ENCODE data around the gene BLM. TPM values are rescaled to one million over a fixed set of nuclear protein-coding genes. Genes with fewer than 3 reads are reported as not detected.

Gene BLM
- total RNA-seq, 1 experiment from 2014 or later, result 15.6 TPM

DNA sequence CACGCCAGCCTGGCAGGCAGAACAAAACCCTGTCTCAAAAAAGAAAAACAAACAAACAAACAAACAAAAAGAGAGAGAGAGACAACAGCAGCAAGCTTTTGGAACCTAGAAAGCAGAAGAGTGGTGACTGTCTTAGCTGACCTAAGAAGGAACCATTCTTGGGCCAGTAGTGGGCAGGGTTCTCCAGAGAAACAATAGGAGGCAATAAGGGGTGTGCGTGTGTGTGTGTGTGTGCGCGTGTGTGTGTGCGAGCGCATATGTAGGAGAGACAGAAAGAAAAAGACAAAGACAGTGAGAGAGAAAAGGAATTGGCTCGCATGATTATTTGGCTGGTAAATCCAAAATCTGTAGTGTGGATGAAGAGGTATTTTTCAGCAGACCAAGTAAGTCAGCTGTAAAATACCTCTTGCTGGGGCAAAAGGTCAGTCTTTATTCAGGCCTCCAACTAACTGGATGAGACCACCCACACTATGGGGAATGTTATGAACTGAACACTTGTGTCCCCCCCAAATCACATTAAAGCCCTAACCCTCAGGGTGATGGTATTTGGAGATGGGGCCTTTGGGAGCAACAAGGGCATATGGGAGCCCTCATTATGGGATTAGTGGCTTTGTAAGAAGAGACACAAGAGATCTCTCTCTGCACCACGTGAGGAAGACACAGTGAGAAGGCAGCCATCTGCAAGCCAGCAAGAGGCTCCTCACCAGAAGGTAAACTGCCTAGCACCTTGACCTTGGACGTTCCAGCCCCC lies 15.1 kb upstream of the BLM start:
- TF ChIP-seq, protein P1, sequence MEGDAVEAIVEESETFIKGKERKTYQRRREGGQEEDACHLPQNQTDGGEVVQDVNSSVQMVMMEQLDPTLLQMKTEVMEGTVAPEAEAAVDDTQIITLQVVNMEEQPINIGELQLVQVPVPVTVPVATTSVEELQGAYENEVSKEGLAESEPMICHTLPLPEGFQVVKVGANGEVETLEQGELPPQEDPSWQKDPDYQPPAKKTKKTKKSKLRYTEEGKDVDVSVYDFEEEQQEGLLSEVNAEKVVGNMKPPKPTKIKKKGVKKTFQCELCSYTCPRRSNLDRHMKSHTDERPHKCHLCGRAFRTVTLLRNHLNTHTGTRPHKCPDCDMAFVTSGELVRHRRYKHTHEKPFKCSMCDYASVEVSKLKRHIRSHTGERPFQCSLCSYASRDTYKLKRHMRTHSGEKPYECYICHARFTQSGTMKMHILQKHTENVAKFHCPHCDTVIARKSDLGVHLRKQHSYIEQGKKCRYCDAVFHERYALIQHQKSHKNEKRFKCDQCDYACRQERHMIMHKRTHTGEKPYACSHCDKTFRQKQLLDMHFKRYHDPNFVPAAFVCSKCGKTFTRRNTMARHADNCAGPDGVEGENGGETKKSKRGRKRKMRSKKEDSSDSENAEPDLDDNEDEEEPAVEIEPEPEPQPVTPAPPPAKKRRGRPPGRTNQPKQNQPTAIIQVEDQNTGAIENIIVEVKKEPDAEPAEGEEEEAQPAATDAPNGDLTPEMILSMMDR (IDR thresholded peaks at IDR 0.05; ENCODE audit: insufficient read depth in 1 of 2, low read depth in 1 of 2, low read length in 1 of 2, severe bottlenecking in 1 of 2, unreplicated experiment in 1 of 2), result no peak
- Histone ChIP-seq H3K9me3 (no peaks in the 10 kb centered on the region), H3K4me3 (ENCODE audit: low read depth, low read length) (no peak overlapping the region), H3K27me3 (replicated peaks; ENCODE audit: control insufficient read depth, insufficient read depth, low read length) (no peaks in the 10 kb centered on the region), H3K36me3 (ENCODE audit: control insufficient read depth, insufficient read depth, low read length) (no peaks in the 10 kb centered on the region), H3K4me1 (no peaks in the 10 kb centered on the region)
- Mint-ChIP-seq H3K9me3 (ENCODE audit: unreplicated experiment) (no peaks in the 10 kb centered on the region), H3K4me3 (ENCODE audit: unreplicated experiment) (no peak overlapping the region), H3K27ac (ENCODE audit: unreplicated experiment) (no peak overlapping the region), H3K27me3 (ENCODE audit: insufficient read depth, unreplicated experiment) (no peaks in the 10 kb centered on the region), H3K36me3 (ENCODE audit: insufficient read depth, unreplicated experiment) (no peaks in the 10 kb centered on the region), H3K4me1 (ENCODE audit: low read depth, unreplicated experiment) (no peaks in the 10 kb centered on the region)
- POLR2A ChIA-PET, result no interaction called here
- no TSS peak for BruUV-seq (replicated peaks)
- CTCF ChIA-PET, result no interaction called here
- intact Hi-C loops (cut with micrococcal nuclease; ENCODE audit: unreplicated experiment), result no loop called here
- DNase-seq, result no peak

DNA sequence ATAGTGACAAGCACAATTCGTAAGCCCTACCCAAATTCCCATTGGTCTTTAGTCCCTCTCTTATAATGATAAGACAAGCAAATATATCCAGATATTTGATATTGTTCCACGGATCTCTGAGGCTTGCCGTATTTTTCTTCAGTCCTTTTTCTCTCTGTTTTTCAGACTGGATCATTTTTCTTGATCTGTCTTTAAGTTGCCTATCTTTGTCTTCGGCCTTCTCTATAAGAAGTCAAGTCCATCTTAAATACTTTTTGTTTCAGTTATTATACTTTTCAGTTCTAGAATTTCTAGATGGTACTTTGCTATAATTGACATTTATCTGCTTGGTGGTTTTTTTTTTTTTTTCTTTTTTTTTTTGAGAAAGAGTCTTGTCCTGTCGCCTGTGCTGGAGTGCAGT lies 13.7 kb upstream of the BLM start:
- peaks cover 4% of the 10 kb centered on the region for H3K4me1 Mint-ChIP-seq (ENCODE audit: low read depth, unreplicated experiment)
- Histone ChIP-seq H3K4me1 (peaks cover 4% of the 10 kb centered on the region), H3K4me3 (ENCODE audit: low read depth, low read length) (no peak overlapping the region), H3K36me3 (ENCODE audit: control insufficient read depth, insufficient read depth, low read length) (no peaks in the 10 kb centered on the region), H3K27me3 (replicated peaks; ENCODE audit: control insufficient read depth, insufficient read depth, low read length) (no peaks in the 10 kb centered on the region), H3K9me3 (no peaks in the 10 kb centered on the region)
- no peak for DNase-seq
- BruUV-seq (replicated peaks), result no TSS peak
- H3K4me3 Mint-ChIP-seq (ENCODE audit: unreplicated experiment), result no peak overlapping the region
- no peak overlapping the region for H3K27ac Mint-ChIP-seq (ENCODE audit: unreplicated experiment)
- intact Hi-C loops (cut with micrococcal nuclease; ENCODE audit: unreplicated experiment), result no loop called here
- ChIA-PET POLR2A (no interaction called here), CTCF (no interaction called here)
- TF ChIP-seq, protein P1 (IDR thresholded peaks at IDR 0.05; ENCODE audit: insufficient read depth in 1 of 2, low read depth in 1 of 2, low read length in 1 of 2, severe bottlenecking in 1 of 2, unreplicated experiment in 1 of 2), result no peak
- no peaks in the 10 kb centered on the region for H3K9me3 Mint-ChIP-seq (ENCODE audit: unreplicated experiment)
- H3K27me3 Mint-ChIP-seq (ENCODE audit: insufficient read depth, unreplicated experiment), result no peaks in the 10 kb centered on the region
- H3K36me3 Mint-ChIP-seq (ENCODE audit: insufficient read depth, unreplicated experiment), result no peaks in the 10 kb centered on the region

GRCh38 chr15:90705212-90705611 lies 11.9 kb upstream of the BLM start:
- Histone ChIP-seq H3K36me3 (ENCODE audit: control insufficient read depth, insufficient read depth, low read length) (no peaks in the 10 kb centered on the region), H3K27me3 (replicated peaks; ENCODE audit: control insufficient read depth, insufficient read depth, low read length) (no peaks in the 10 kb centered on the region), H3K4me1 (peaks cover 15% of the 10 kb centered on the region), H3K9me3 (no peaks in the 10 kb centered on the region), H3K4me3 (ENCODE audit: low read depth, low read length) (no peak overlapping the region)
- BruUV-seq (replicated peaks), result no TSS peak
- H3K27ac Mint-ChIP-seq (ENCODE audit: unreplicated experiment), result no peak overlapping the region
- no peak for DNase-seq
- no peaks in the 10 kb centered on the region for H3K9me3 Mint-ChIP-seq (ENCODE audit: unreplicated experiment)
- H3K36me3 Mint-ChIP-seq (ENCODE audit: insufficient read depth, unreplicated experiment), result no peaks in the 10 kb centered on the region
- H3K27me3 Mint-ChIP-seq (ENCODE audit: insufficient read depth, unreplicated experiment), result no peaks in the 10 kb centered on the region
- intact Hi-C loops (cut with micrococcal nuclease; ENCODE audit: unreplicated experiment), result no loop called here
- POLR2A ChIA-PET, result no interaction called here
- peaks cover 10% of the 10 kb centered on the region for H3K4me1 Mint-ChIP-seq (ENCODE audit: low read depth, unreplicated experiment)
- no peak overlapping the region for H3K4me3 Mint-ChIP-seq (ENCODE audit: unreplicated experiment)
- TF ChIP-seq, protein P1 (IDR thresholded peaks at IDR 0.05; ENCODE audit: insufficient read depth in 1 of 2, low read depth in 1 of 2, low read length in 1 of 2, severe bottlenecking in 1 of 2, unreplicated experiment in 1 of 2), result no peak
- CTCF ChIA-PET, result interaction anchor here (1.2 kb wide), 1 partner anchor 226 kb away, joined by 4 read pairs; no protein-coding TSS in a partner anchor
